GM12874 (cell line): ENCODE results near the gene TLE4.

Source experiments
- TF ChIP-seq, protein P1 (sequence below): IDR thresholded peaks from 2 replicates; pipeline ENCODE4 v1.5.1; 2011; ENCODE audit warnings: low read depth, mild to moderate bottlenecking, control low read depth, low read length, moderate library complexity; ENCODE audit not compliant: insufficient read depth

The TLE4 gene

GRCh38 chr9:79759460-79759859 lies 187.7 kb downstream of the TLE4 start:
- TF ChIP-seq, protein P1, sequence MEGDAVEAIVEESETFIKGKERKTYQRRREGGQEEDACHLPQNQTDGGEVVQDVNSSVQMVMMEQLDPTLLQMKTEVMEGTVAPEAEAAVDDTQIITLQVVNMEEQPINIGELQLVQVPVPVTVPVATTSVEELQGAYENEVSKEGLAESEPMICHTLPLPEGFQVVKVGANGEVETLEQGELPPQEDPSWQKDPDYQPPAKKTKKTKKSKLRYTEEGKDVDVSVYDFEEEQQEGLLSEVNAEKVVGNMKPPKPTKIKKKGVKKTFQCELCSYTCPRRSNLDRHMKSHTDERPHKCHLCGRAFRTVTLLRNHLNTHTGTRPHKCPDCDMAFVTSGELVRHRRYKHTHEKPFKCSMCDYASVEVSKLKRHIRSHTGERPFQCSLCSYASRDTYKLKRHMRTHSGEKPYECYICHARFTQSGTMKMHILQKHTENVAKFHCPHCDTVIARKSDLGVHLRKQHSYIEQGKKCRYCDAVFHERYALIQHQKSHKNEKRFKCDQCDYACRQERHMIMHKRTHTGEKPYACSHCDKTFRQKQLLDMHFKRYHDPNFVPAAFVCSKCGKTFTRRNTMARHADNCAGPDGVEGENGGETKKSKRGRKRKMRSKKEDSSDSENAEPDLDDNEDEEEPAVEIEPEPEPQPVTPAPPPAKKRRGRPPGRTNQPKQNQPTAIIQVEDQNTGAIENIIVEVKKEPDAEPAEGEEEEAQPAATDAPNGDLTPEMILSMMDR = no peak

- TF ChIP-seq, protein P1 = no peak
Measured at GRCh38 chr9:79762070-79762469, 190.3 kb downstream of the TLE4 start.

DNA sequence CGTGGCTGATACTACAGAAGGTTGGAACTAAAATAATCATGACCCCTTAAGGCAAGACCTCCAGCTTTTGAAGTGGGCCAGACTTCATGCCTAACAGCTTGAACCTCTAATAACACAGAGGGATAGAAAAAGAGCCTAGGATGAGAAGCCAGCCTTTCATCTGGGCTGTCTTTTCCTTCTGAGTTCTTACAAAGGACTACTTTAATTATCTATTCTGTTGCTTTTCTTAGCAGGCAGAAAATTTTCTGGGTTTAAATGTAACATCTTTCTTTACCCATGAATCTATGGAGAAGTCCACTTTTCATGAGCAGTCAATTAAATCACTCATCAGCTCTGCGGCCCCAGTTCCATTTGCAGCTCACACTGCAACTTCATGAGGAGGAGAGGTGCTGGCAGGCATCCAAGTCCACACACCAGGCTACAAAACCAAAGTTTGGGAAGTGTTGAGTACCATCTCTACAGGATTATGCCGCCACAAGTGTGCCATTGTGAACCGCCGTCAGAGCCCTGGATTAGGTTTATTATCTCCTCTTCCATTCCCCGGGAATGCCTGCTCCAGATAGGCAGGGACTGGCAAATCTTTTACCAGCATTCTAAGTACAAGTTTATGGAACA lies 192.0 kb downstream of the TLE4 start:
- TF ChIP-seq, protein P1 = no peak

DNA sequence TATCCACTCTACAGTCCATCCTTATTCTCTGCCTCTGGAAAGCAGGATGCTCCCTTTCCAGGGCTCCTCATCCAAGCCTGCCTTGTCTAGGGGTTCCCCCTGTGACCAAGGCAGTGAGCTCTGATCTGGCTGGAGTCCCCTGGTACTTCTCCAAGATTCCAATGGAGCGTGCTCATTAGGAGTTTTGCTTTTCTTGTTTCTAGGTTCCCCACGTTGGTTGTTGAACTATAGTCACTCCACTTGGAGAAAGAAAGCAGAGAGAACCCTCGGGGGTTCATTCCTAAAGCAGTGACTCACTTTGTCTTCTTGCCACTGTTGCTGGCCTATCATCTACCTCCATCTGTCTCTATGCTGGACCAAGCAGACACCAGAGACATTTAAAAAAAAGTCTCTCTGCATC lies 192.6 kb downstream of the TLE4 start:
- TF ChIP-seq, protein P1 = no peak

GRCh38 chr9:79765466-79765865 lies 193.7 kb downstream of the TLE4 start:
- TF ChIP-seq, protein P1 = no peak

DNA sequence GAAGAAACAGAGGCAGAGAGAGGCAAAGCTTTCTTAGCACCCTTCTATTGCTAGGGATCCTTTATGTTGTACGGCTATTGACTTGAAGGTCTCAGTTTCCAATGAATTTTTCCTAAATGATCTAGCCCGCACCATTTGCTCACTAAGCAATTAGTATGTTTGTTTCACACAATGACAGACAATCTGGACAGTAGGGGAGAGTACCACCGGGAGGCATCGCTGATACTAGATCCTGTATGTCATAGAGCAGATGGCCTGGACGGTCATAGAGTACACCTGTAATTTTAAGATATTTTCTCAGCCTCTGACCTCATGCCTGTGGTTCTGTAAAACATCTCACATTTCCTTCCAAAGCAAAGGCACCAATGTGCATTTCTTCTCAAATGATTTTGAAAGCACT lies 194.3 kb downstream of the TLE4 start:
- TF ChIP-seq, protein P1 = no peak

GRCh38 chr9:79768194-79768593 lies 196.4 kb downstream of the TLE4 start:
- TF ChIP-seq, protein P1 = no peak
